GM12892 (cell line): Measurements from ENCODE around the gene KCNMA1.

ENCODE experiments used
- POLR2A ChIP-seq: IDR thresholded peaks from 2 replicates; pipeline ENCODE4 v1.6.1; 2011; ENCODE audit warnings: low read depth, low read length, control low read depth
- POLR2AphosphoS5 ChIP-seq: IDR thresholded peaks from 2 replicates; pipeline ENCODE4 v1.6.1; 2011; ENCODE audit warnings: low read depth, low read length, control low read depth

DNA sequence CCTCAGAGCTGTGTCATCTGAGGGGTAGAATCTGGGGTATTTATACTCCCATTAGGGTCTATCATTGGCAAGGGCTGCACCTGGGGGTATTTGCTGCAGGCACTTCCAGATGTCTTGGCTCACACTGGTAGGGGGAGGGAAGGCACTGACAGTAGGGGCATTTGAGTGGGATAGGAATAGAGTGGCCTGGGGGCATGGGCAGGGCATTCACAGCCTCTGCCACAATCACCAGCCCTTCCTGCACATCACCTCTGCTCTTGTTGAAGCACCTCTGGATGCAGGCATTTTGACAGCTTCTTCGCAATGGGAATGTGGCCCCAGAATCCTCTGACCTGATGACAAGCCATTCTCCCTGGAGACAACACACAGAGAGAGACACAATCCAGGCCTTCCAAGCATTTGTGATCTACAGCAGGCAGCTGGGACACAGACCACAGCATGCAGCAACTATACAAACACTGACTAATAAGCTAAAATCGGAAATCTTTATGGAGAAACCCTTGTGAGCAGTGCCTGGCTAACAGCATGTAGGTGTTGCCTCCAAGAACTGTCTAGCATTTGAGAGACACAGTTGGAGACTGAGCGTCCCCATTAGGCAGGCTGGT lies 178.5 kb downstream of the KCNMA1 start:
- no peak for TF ChIP-seq POLR2A
- TF ChIP-seq POLR2AphosphoS5: no peak
